Tibial nerve (tissue), 4 donors: ENCODE data around the gene PLSCR2. TPM values are rescaled to one million over a fixed set of nuclear protein-coding genes. Genes with fewer than 3 reads are reported as not detected.

Source experiments
- DNase-seq, 2 donors: peaks; one replicate each; pipeline ENCODE4 v3.0.0-alpha.2; 2019; ENCODE audit warnings: low spot score in 2 of 2
- H3K27ac ChIP-seq, 4 donors: fragments of 200-600 bp; sonication (generic) in 3 of 4; one replicate each; pipeline ENCODE4 v1.5.1; 2017 to 2019; ENCODE audit warnings: mild to moderate bottlenecking in 1 of 4
- H3K27me3 ChIP-seq, 2 donors: fragments of 200-600 bp; sonication (generic) in 1 of 2; one replicate each; pipeline versions ENCODE4 v1.5.1 to v1.6.0; 2017 to 2019
- H3K36me3 ChIP-seq, 3 donors: fragments of 200-600 bp; sonication (generic); one replicate each; pipeline ENCODE4 v1.5.1; 2018 to 2019
- H3K4me1 ChIP-seq, 4 donors: fragments of 200-600 bp; sonication (generic) in 3 of 4; one replicate each; pipeline ENCODE4 v1.5.1; 2017 to 2019
- H3K4me3 ChIP-seq, 4 donors: fragments of 200-600 bp; sonication (generic) in 3 of 4; one replicate each; pipeline ENCODE4 v1.5.1; 2017 to 2019; ENCODE audit warnings: mild to moderate bottlenecking in 1 of 4, moderate library complexity in 1 of 4
- H3K9me3 ChIP-seq, 4 donors: fragments of 200-600 bp; sonication (generic) in 3 of 4; one replicate each; pipeline ENCODE4 v1.5.1; 2017 to 2019
- EP300 ChIP-seq, 2 donors: sonication (generic); formaldehyde crosslinking; IDR thresholded peaks; one replicate each; pipeline ENCODE4 v1.6.1; 2017; ENCODE audit warnings: antibody characterized with exemption in 2 of 2, mild to moderate bottlenecking in 1 of 2
- POLR2A ChIP-seq, 2 donors: fragments of 450-650 bp; IDR thresholded peaks; one replicate each; pipeline ENCODE4 v1.6.1; 2017; ENCODE audit warnings: antibody characterized with exemption in 2 of 2, mild to moderate bottlenecking in 2 of 2, moderate library complexity in 2 of 2
- WGBS, 2 donors: methylation state at CpG; one replicate each; pipeline ENCODE4 v1.1.5; 2018; 5-methylcytosine and 5-hydroxymethylcytosine counted together
- total RNA-seq, 4 donors: library from RNA; depleted of rRNA; stranded (reverse); fragments of >200 nt; gene quantifications; one replicate each; pipeline ENCODE4 v1.1.0, GENCODE V29; 2016
- TF ChIP-seq, protein P1 (sequence below), 5 experiments: fragments of 200-600 bp in 3 of 5; fragments of 450-650 bp in 2 of 5; sonication (generic) in 3 of 5; IDR thresholded peaks; one replicate each; pipeline ENCODE4 v1.5.1; 2016 to 2019; ENCODE audit warnings: antibody characterized with exemption in 5 of 5, mild to moderate bottlenecking in 3 of 5, moderate library complexity in 2 of 5

Gene PLSCR2
- total RNA-seq, 4 donors from 2014 or later: not detected

GRCh38 chr3:146395164-146395563, 74.2 kb downstream of the PLSCR2 start:
- no peaks in the 10 kb centered on the region for H3K36me3 ChIP-seq
- DNase-seq: no peak
- no peaks in the 10 kb centered on the region for H3K9me3 ChIP-seq
- H3K27me3 ChIP-seq: no peaks in the 10 kb centered on the region
- 94 to 97% methylated on average over 2 of the region's 2 CpGs for WGBS, 2 donors
- TF ChIP-seq POLR2A (IDR thresholded peaks at IDR 0.05) (no peak), EP300 (IDR thresholded peaks at IDR 0.05) (no peak)
- TF ChIP-seq, protein P1, sequence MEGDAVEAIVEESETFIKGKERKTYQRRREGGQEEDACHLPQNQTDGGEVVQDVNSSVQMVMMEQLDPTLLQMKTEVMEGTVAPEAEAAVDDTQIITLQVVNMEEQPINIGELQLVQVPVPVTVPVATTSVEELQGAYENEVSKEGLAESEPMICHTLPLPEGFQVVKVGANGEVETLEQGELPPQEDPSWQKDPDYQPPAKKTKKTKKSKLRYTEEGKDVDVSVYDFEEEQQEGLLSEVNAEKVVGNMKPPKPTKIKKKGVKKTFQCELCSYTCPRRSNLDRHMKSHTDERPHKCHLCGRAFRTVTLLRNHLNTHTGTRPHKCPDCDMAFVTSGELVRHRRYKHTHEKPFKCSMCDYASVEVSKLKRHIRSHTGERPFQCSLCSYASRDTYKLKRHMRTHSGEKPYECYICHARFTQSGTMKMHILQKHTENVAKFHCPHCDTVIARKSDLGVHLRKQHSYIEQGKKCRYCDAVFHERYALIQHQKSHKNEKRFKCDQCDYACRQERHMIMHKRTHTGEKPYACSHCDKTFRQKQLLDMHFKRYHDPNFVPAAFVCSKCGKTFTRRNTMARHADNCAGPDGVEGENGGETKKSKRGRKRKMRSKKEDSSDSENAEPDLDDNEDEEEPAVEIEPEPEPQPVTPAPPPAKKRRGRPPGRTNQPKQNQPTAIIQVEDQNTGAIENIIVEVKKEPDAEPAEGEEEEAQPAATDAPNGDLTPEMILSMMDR (IDR thresholded peaks at IDR 0.05): no peak
- H3K27ac ChIP-seq: no peak overlapping the region
- H3K4me3 ChIP-seq: no peak overlapping the region
- peaks cover 0 to 15% (median 0%) of the 10 kb centered on the region in 4 donors for H3K4me1 ChIP-seq

GRCh38 chr3:146390957-146391356, 78.4 kb downstream of the PLSCR2 start:
- Histone ChIP-seq H3K9me3 (no peaks in the 10 kb centered on the region), H3K36me3 (no peaks in the 10 kb centered on the region), H3K4me1 (peaks cover 0 to 21% (median 0%) of the 10 kb centered on the region in 4 donors), H3K27ac (no peak overlapping the region), H3K27me3 (no peaks in the 10 kb centered on the region), H3K4me3 (no peak overlapping the region)
- DNase-seq: peak in 1 of 2 donors; percentile 37
- no peak for TF ChIP-seq POLR2A (IDR thresholded peaks at IDR 0.05)
- TF ChIP-seq EP300 (IDR thresholded peaks at IDR 0.05): peak in 1 of 2 donors; percentile 72

GRCh38 chr3:146390006-146390772, 79.2 kb downstream of the PLSCR2 start:
- Histone ChIP-seq H3K36me3 (no peaks in the 10 kb centered on the region), H3K27ac (no peak overlapping the region), H3K27me3 (no peaks in the 10 kb centered on the region), H3K4me3 (no peak overlapping the region), H3K4me1 (peaks cover 0 to 21% (median 0%) of the 10 kb centered on the region in 4 donors), H3K9me3 (no peaks in the 10 kb centered on the region)
- DNase-seq: no peak
- 49 to 82% methylated on average over 2 of the region's 2 CpGs for WGBS, 2 donors
- TF ChIP-seq POLR2A (IDR thresholded peaks at IDR 0.05) (no peak), EP300 (IDR thresholded peaks at IDR 0.05) (no peak)
- TF ChIP-seq, protein P1 (IDR thresholded peaks at IDR 0.05): no peak

DNA sequence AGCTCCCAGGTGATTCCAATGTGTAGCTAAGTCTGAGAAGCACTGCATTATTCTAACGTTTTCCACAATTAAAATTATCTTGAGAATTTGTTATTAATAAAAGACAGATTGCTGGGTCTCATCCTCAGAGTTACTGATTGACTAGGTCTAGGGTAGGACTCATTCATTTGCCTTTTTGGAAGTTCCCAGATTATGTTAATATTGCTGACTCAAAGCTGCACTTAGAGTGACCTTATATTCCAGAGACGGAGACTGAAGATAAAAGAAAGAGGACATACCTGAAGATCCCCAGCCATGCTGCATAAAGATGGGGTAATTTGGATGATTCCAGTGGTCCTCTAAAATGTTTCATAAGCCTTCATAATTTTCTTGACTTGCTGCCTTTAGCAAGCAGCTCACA, 81.8 kb downstream of the PLSCR2 start:
- DNase-seq: no peak
- 59 to 68% methylated on average over 2 of the region's 2 CpGs for WGBS, 2 donors
- Histone ChIP-seq H3K9me3 (no peaks in the 10 kb centered on the region), H3K27me3 (no peaks in the 10 kb centered on the region), H3K36me3 (no peaks in the 10 kb centered on the region), H3K27ac (no peak overlapping the region), H3K4me3 (no peak overlapping the region), H3K4me1 (peaks cover 0 to 21% (median 0%) of the 10 kb centered on the region in 4 donors)
- no peak for TF ChIP-seq POLR2A (IDR thresholded peaks at IDR 0.05)
- TF ChIP-seq EP300 (IDR thresholded peaks at IDR 0.05): no peak
- TF ChIP-seq, protein P1 (IDR thresholded peaks at IDR 0.05): no peak

DNA sequence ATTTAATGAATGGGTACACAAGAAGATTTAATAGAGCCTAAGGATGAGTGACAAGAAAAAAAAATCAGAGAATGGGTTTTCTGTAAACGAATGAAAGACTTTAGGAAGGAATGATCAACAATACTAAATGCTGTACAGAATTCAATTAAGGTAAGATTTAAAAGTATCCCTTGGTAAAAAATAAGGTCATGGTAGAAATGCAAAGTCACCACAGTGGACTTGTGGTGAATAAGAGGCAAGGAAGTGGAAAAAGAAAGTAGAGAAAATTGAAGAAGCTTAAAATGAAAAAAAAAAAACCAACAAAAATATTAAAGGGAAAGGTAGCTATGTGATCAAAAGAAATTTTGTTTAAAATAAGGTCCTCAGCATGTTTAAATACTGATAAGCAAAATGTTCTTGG, 82.4 kb downstream of the PLSCR2 start:
- Histone ChIP-seq H3K27ac (no peak overlapping the region), H3K4me1 (peaks cover 0 to 21% (median 0%) of the 10 kb centered on the region in 4 donors), H3K27me3 (no peaks in the 10 kb centered on the region), H3K9me3 (no peaks in the 10 kb centered on the region), H3K36me3 (no peaks in the 10 kb centered on the region), H3K4me3 (no peak overlapping the region)
- no peak for TF ChIP-seq POLR2A (IDR thresholded peaks at IDR 0.05)
- TF ChIP-seq, protein P1 (IDR thresholded peaks at IDR 0.05): no peak
- no peak for TF ChIP-seq EP300 (IDR thresholded peaks at IDR 0.05)
- WGBS, 2 donors: 76 to 94% methylated on average over 1 of the region's 1 CpG
- DNase-seq: no peak
